DMS 273 (cell line): Measurements from ENCODE around the gene TRIM16.
"Not testable (repeated sequence)": the region's sequence is repeated elsewhere in the genome, so short reads cannot be mapped to it uniquely, and the experiment has no call there.

ENCODE experiments used
- DNase-seq: peaks from one replicate; lab custom pipeline; 2025; ENCODE audit not compliant: unreplicated experiment; lab: John Stamatoyannopoulos, UW

The TRIM16 gene

DNA sequence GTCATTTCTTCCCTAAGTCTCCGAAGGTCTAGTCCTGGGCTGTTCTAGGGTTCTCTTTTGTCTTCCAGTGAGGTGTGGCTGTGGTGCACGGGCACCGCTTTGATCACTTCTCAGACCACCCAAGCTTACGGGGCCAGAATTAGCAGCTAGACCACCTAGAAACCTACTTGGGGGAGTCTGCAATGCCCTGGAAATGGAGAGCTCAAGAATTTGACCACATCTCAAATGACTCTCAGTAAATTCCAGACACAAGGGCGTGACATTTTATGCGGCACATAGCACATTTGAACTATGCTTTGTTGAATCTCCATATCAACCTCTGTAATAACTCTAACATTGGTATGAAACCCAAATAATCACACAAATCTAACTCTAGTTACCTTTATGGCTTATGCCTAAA, 24.9 kb downstream of the TRIM16 start:
- DNase-seq, result no peak

DNA sequence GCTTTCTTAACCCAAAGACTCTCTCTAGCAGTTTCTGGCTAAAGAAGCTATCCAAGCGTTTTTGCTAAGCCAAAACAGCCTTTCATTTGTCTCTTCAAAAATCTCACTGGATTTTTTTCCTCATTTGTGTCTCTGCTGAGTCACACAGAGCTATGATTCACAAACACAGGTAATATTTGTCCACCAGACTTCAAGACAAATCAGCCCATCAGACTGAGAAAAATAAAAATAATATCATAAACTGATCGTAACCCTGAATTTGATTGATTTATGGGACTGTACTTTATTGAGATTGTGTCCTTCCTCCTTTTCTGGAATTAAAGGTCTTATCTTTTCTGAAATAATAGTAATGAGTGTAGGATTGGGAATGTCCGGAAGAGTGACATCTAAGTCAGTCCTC, 25.8 kb downstream of the TRIM16 start:
- no peak for DNase-seq

GRCh38 chr17:15657868-15658267, 26.2 kb downstream of the TRIM16 start:
- no peak for DNase-seq

DNA sequence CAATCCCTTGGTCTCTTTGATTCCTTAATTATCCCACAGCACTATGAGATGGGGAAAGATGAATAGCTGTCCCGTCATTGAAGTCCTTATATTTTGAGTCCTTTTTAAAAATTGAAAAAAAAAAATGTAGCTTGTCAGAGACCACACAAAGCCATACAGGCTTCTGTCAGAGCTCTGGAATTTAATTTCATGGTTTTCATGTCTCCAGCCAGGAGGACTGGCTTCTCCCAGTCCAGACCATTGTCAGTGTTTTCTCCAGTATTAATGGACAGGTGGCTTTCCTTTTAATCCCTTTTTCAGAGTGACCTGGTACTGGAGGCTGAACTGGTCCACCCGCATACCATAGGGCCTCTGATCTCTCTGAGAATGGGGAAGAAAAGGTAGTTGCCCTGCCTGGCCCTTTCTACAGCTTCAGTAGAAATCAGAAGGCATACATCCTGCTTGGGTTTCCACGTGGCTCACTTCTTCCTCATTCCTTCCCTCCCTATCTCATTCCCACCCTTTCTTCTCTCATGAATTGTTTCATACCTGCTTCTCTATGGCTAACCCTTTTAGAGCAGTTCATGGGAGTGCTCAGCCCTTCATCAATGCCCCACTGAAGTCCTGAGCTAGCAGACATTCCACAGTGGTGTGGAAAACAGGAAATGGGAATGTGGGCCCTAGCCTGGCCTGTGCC, 29.1 kb downstream of the TRIM16 start:
- no peak for DNase-seq

DNA sequence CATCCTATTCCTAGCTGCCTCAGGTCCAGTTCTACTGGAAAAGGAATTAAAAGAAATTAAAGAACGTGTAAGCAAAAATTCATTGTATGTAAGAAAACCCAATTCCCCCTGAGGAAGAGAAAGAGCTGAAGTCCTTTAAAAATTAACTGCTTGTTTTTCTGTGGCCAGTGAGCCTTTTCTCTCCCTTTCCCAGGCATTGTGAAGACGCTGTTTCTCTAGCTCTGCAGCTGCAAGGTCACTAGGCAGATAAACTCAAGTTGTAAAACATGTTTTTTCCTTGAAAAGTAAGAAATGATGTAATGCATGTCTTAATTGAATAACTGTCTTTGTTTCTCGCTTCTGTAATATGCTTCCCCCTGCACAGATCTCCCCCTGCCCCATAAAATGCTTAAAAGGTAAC, 29.7 kb downstream of the TRIM16 start:
- DNase-seq, result not testable (repeated sequence)

GRCh38 chr17:15652960-15653359, 31.2 kb downstream of the TRIM16 start:
- DNase-seq, result no peak

GRCh38 chr17:15651583-15652110, 32.5 kb downstream of the TRIM16 start:
- peak; percentile 94 for DNase-seq

DNA sequence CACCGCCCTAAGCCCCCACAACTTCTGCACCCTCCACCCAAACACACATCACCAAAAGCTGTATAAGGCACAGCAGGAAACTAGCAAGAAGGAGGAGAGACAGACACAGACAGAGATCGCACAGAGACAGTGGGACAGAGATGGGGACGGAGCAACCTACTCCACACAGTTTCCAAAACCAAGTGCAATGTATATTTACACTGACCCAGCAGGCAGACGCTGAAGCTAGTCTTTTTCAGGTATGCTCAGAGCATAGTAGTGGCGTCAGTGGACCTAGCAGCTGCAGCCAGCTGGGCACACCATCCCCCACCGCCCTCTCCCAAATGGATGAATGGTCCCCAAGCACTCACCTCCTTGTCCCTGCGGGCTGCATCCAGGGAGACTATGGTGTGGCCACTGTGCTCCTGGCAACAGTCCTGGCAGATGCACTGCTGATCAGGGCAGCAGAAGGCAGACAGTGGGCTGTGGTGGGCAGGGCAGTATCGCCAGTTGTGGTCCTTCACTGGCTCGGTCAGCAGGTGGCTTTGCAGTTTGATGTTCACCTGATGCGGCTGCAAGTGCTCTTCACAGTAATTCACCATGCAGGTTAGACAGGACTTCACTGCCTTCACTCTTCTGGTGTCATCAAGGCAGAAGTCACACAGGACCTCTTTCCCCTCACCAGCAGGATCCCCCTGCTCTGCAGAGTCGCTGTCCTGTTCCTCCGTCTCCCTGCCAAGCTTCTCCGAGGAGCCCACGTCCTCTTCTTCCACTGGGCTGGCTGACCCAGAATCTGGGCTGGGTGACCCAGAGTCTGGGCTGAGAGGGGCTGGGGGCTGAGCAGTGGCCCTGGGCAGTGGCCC, 33.1 kb downstream of the TRIM16 start:
- DNase-seq, result no peak

DNA sequence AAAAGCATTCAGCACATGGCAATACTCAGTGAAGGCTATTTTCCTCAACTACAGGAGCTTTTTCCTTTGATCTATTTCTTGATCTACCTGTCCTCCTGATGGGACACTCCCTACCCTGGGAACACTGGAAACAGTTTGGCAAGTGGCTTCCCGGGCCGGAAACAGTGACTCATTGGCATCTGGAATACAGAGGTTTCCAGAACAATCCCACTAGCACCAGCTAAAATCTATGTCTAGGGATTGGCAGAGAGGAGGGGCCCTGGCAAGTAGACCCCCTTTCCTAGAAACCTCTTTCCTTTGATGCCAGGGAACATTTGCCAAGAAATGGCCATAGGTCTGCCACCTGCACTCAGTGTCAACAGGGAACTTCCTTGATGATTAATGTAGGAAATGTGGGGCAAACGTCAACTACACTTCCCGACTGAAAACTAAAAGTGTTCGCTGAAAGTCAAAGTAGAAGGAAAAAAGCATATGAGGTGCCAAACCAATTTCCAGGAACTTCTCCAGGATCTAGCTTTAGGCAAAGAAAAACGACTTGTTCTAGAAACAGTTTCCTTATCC, 34.2 kb downstream of the TRIM16 start:
- DNase-seq, result no peak

GRCh38 chr17:15648386-15648785, 35.7 kb downstream of the TRIM16 start:
- no peak for DNase-seq

DNA sequence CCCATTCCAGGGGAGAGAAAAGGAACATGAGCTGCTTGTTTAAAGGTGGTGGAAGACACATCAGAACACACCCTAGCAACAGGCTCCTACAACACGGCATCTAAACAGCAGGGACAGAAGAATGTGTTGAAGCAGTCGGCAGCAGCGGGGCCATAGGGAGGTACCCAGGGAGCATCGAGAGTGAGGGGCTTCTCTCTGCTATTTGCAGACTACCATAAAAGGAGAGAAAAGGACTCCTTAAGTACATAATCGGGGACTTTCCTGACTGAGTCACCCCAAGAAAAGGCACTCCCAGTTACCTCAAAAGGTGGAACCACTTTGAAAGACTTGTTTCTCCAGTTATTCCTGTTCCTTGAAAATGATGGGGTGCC, 38.2 kb downstream of the TRIM16 start:
- DNase-seq, result peak; percentile 15

GRCh38 chr17:15645099-15645941, 38.8 kb downstream of the TRIM16 start:
- DNase-seq, result peak; percentile 39

- not testable (repeated sequence) for DNase-seq
Measured at GRCh38 chr17:15642505-15643251, 41.4 kb downstream of the TRIM16 start.

GRCh38 chr17:15642014-15642413, 42.1 kb downstream of the TRIM16 start:
- not testable (repeated sequence) for DNase-seq

GRCh38 chr17:15630930-15631453, 53.1 kb downstream of the TRIM16 start:
- DNase-seq, result not testable (repeated sequence)

- DNase-seq, result not testable (repeated sequence)
Measured at GRCh38 chr17:15629991-15630390, 54.1 kb downstream of the TRIM16 start.

DNA sequence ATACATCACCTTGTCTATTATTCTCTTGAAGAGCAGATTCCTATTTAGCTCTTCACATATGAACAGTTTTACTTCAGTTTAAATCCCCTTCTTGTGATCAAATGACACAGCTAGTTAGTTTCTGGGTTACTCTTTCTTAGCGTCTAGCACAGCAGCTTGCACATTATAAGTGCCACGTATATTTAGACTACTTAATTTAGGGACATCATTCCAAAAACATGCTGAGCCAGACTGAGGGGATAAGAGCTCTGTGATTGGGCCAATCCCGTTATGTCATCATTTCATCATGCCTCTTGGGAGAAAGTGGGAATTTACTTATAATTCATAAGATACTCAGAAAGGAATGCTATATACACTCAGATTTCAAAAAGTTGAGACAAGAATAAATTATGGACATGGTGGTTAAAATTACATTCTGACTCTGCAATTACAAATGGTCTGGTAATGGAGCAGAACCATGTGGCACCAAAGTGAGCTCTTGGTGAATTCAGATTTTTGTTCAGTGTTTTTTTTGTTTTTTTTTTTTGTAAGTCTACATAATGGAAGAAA, 60.4 kb downstream of the TRIM16 start:
- DNase-seq, result peak; percentile 16

DNA sequence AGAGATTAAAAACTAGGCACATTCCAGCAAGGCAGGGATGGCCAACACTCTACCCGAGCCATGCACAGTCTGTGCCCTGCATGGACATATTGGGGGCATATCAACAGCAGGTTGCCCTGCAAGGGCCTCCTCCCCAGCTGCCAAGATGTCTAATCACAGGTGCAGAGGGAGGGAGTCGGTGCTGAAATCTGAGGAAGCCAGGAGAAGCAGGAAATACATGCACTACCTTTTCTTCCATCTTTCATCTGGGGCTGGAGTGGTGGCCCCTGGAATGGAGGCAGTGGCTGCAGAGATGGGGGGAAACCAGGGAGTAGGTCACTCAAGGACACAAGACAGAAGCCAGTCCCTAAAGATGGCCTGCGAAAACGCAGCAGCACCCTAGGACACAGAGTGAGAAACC, 60.9 kb downstream of the TRIM16 start:
- DNase-seq, result peak; percentile 33

DNA sequence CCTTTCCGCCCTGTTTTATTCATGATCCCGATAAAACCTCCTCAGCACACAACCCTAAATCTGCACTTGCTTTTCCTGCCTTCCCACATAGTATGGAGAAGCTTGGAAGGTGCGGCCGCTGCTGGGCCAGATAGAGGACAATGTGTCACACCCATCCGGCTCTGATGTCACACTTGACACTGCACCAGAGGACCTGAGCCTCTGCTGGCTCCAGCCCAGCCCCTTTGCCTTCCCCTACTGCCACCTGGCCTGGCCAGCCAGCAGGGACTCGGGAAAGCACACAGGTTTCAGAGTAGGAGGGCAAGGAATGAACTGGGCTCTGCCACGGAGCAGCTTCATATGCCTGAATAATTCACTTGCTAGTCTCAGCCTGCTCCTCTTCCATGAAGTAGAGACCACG, 62.0 kb downstream of the TRIM16 start:
- not testable (repeated sequence) for DNase-seq
